ENCODE data around the gene DLG3. TPM values are rescaled to one million over a fixed set of nuclear protein-coding genes. Genes with fewer than 3 reads are reported as not detected.

The DLG3 gene
- polyA plus RNA-seq, 3 donors = 0.12 to 0.17 TPM; not detected in 1

DNA sequence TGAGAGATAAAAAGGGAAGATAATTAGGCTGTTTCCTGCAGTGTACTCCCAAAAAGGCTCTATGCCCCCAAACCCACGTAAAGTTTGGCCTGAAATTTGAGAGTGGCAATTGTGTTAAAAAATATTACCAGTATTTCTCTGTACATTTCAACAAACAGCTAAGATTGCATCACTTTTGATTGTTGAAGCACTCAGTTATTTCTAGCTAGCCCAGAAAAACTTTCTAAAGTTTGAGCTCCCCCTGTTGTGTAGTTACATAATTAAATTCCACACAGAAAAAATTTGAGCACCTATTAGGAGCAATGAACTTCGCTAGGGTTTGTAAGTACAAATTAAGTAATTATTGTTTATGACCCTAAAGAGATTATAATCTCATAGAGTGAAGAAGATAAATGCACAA, 109.4 kb downstream of the DLG3 start:
- WGBS (ENCODE audit: insufficient coverage) = no CpG with 5 or more reads among the region's 2 CpGs
- intact Hi-C loops (cut with micrococcal nuclease) = no loop called here
- no peaks in the 10 kb centered on the region for H4K20me1 ChIP-seq (ENCODE audit: insufficient read depth, low read length)
- H3K4me1 ChIP-seq (ENCODE audit: control insufficient read depth in 1 of 2, insufficient read depth in 2 of 2, low read length in 2 of 2) = no peaks in the 10 kb centered on the region
- H3K36me3 Mint-ChIP-seq = no peaks in the 10 kb centered on the region
- DNase-seq = no peak
- no peak overlapping the region for H3K4me3 ChIP-seq (replicated peaks in 1 of 3; ENCODE audit: low read depth in 2 of 3, low read length in 3 of 3)
- H3K9ac ChIP-seq (ENCODE audit: insufficient read depth, low read length, poor library complexity, severe bottlenecking) = no peak overlapping the region
- H3K27ac ChIP-seq (ENCODE audit: low read depth in 1 of 2, low read length in 2 of 2) = no peak overlapping the region
- H3K9me3 Mint-ChIP-seq = peaks cover 0 to 5% (median 0%) of the 10 kb centered on the region in 7 donors
- H2AFZ ChIP-seq (ENCODE audit: insufficient read depth, low read depth, low read length, poor library complexity, severe bottlenecking) = no peak overlapping the region
- H3K79me2 ChIP-seq (ENCODE audit: insufficient read depth, low read length) = no peaks in the 10 kb centered on the region
- no peaks in the 10 kb centered on the region for H3K4me1 Mint-ChIP-seq
- H3K27me3 ChIP-seq (ENCODE audit: control insufficient read depth in 2 of 2, insufficient read depth in 2 of 2, low read length in 2 of 2) = no peaks in the 10 kb centered on the region
- peaks cover 0 to 2% (median 1%) of the 10 kb centered on the region in 3 donors for H3K27me3 Mint-ChIP-seq (ENCODE audit: low read depth in 3 of 3)
- no peak overlapping the region for H3K27ac Mint-ChIP-seq
- TF ChIP-seq, protein P1, sequence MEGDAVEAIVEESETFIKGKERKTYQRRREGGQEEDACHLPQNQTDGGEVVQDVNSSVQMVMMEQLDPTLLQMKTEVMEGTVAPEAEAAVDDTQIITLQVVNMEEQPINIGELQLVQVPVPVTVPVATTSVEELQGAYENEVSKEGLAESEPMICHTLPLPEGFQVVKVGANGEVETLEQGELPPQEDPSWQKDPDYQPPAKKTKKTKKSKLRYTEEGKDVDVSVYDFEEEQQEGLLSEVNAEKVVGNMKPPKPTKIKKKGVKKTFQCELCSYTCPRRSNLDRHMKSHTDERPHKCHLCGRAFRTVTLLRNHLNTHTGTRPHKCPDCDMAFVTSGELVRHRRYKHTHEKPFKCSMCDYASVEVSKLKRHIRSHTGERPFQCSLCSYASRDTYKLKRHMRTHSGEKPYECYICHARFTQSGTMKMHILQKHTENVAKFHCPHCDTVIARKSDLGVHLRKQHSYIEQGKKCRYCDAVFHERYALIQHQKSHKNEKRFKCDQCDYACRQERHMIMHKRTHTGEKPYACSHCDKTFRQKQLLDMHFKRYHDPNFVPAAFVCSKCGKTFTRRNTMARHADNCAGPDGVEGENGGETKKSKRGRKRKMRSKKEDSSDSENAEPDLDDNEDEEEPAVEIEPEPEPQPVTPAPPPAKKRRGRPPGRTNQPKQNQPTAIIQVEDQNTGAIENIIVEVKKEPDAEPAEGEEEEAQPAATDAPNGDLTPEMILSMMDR (IDR thresholded peaks at IDR 0.05) = no peak
- H3K36me3 ChIP-seq (replicated peaks in 1 of 2; ENCODE audit: control insufficient read depth in 1 of 2, insufficient read depth in 2 of 2, low read length in 2 of 2) = no peaks in the 10 kb centered on the region
- H3K9me3 ChIP-seq (replicated peaks in 1 of 2; ENCODE audit: control insufficient read depth in 1 of 2, insufficient read depth in 1 of 2, low read length in 2 of 2) = no peaks in the 10 kb centered on the region
- no peak overlapping the region for H3K4me3 Mint-ChIP-seq
- no peak overlapping the region for H3K4me2 ChIP-seq (replicated peaks; ENCODE audit: extremely low read depth, low read length, poor library complexity, severe bottlenecking)

DNA sequence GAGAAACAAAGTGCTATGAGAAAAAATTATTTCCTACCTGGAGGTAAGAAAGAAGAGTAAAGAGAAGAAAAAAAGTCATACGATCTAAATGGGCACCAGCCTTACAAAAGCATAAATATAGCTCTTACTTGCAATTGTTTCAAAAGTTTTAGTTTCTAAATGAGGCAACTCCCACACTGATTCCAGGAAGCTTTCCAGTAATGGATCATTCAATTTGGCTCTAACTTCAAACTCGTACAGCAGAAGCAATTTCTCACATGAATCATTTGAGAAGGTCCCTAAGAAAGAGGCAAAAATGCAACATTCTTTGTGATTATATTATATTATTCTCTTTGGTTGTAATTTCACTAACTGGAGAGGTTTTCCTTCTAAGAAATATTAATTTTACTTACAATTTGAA, 109.9 kb downstream of the DLG3 start:
- H3K9ac ChIP-seq (ENCODE audit: insufficient read depth, low read length, poor library complexity, severe bottlenecking) = no peak overlapping the region
- Mint-ChIP-seq H3K4me1 (no peaks in the 10 kb centered on the region), H3K9me3 (peaks cover 0 to 5% (median under 1%) of the 10 kb centered on the region in 7 donors), H3K27me3 (ENCODE audit: low read depth in 3 of 3) (peaks cover 0 to 2% (median 1%) of the 10 kb centered on the region in 3 donors), H3K36me3 (no peaks in the 10 kb centered on the region), H3K4me3 (no peak overlapping the region), H3K27ac (no peak overlapping the region)
- H3K36me3 ChIP-seq (replicated peaks in 1 of 2; ENCODE audit: control insufficient read depth in 1 of 2, insufficient read depth in 2 of 2, low read length in 2 of 2) = no peaks in the 10 kb centered on the region
- no peak for DNase-seq
- TF ChIP-seq, protein P1 (IDR thresholded peaks at IDR 0.05) = no peak
- H2AFZ ChIP-seq (ENCODE audit: insufficient read depth, low read depth, low read length, poor library complexity, severe bottlenecking) = no peak overlapping the region
- no peaks in the 10 kb centered on the region for H3K4me1 ChIP-seq (ENCODE audit: control insufficient read depth in 1 of 2, insufficient read depth in 2 of 2, low read length in 2 of 2)
- no peak overlapping the region for H3K4me2 ChIP-seq (replicated peaks; ENCODE audit: extremely low read depth, low read length, poor library complexity, severe bottlenecking)
- no peak overlapping the region for H3K4me3 ChIP-seq (replicated peaks in 1 of 3; ENCODE audit: low read depth in 2 of 3, low read length in 3 of 3)
- H4K20me1 ChIP-seq (ENCODE audit: insufficient read depth, low read length) = no peaks in the 10 kb centered on the region
- no peaks in the 10 kb centered on the region for H3K79me2 ChIP-seq (ENCODE audit: insufficient read depth, low read length)
- intact Hi-C loops (cut with micrococcal nuclease) = no loop called here
- no CpG with 5 or more reads among the region's 2 CpGs for WGBS (ENCODE audit: insufficient coverage)
- H3K27me3 ChIP-seq (ENCODE audit: control insufficient read depth in 2 of 2, insufficient read depth in 2 of 2, low read length in 2 of 2) = no peaks in the 10 kb centered on the region
- H3K9me3 ChIP-seq (replicated peaks in 1 of 2; ENCODE audit: control insufficient read depth in 1 of 2, insufficient read depth in 1 of 2, low read length in 2 of 2) = no peaks in the 10 kb centered on the region
- no peak overlapping the region for H3K27ac ChIP-seq (ENCODE audit: low read depth in 1 of 2, low read length in 2 of 2)

Data from CD14-positive monocyte (primary cell).